ENCODE results near the gene TNFAIP1. TPM values are rescaled to one million over a fixed set of nuclear protein-coding genes. Genes with fewer than 3 reads are reported as not detected.

TNFAIP1 gene
- total RNA-seq, 3 donors from 2014 or later = 19.5 to 24.2 (median 23.1) TPM

Other genes with a start within 250 kb of the TNFAIP1 start
- gene TMEM97, start 16.6 kb upstream of the TNFAIP1 start, total RNA-seq = 10 to 100 TPM; 41.3 to 55.1 (median 44.8) TPM
- gene IFT20, start 289 bp upstream of the TNFAIP1 start, total RNA-seq = 10 to 100 TPM; 18.1 to 22.1 (median 19.4) TPM
- gene POLDIP2, start 21.8 kb downstream of the TNFAIP1 start, total RNA-seq = 100 to 1,000 TPM; 141 to 168 (median 150) TPM
- gene SEBOX, start 29.4 kb downstream of the TNFAIP1 start, total RNA-seq = not detected
- gene VTN, start 34.5 kb downstream of the TNFAIP1 start, total RNA-seq = 1 to 10 TPM in 1 of 3 donors, under 1 TPM in 2; 0.60 to 1.1 (median 0.94) TPM
- 10 to 100 TPM; 28.5 to 30.9 (median 29.2) TPM for gene SARM1, start 35.9 kb downstream of the TNFAIP1 start, total RNA-seq
- gene SLC46A1, start 70.5 kb downstream of the TNFAIP1 start, total RNA-seq = 1 to 10 TPM; 4.8 to 5.3 (median 4.9) TPM
- not detected for gene SLC13A2, start 137.9 kb downstream of the TNFAIP1 start, total RNA-seq
- gene FOXN1, start 170.6 kb downstream of the TNFAIP1 start, total RNA-seq = not detected
- 10 to 100 TPM; 21.7 to 26.0 (median 21.8) TPM for gene UNC119, start 216.9 kb downstream of the TNFAIP1 start, total RNA-seq
- 10 to 100 TPM; 47.0 to 49.9 (median 48.3) TPM for gene PIGS, start 235.8 kb downstream of the TNFAIP1 start, total RNA-seq
- 10 to 100 TPM; 12.4 to 18.4 (median 16.5) TPM for gene ALDOC, start 241.1 kb downstream of the TNFAIP1 start, total RNA-seq